Endothelial cell of umbilical vein (primary cell): Measurements from ENCODE around the gene SSB. TPM values are rescaled to one million over a fixed set of nuclear protein-coding genes. Genes with fewer than 3 reads are reported as not detected.
A peak's percentile ranks its signal among the peaks of the same experiment; 100 is the strongest.

ENCODE experiments used
- Bru-seq: library from RNA; stranded (reverse); fragments of 400-500 nt; gene quantifications from one replicate; lab custom pipeline; 2021; lab: Mats Ljungman, UMichigan
- BruChase-seq, 2 experiments: library from RNA; stranded (reverse); fragments of 400-500 nt; gene quantifications; one replicate each; lab custom pipeline; 2021; lab: Mats Ljungman, UMichigan
- BruUV-seq: library from RNA; stranded (reverse); fragments of 400-500 nt; replicated peaks from 2 replicates; lab custom pipeline; 2021; lab: Mats Ljungman, UMichigan
- CTCF ChIA-PET: fragments of 300-600, 350-600 bp; sonication (Branson Sonifier 250); formaldehyde crosslinking; loops from one replicate; lab custom pipeline; 2021; ENCODE audit warnings: antibody characterized with exemption, inconsistent platforms; lab: Charles Lee
- POLR2A ChIA-PET: fragments of 300-600, 350-600 bp; sonication (Branson Sonifier 250); formaldehyde crosslinking; loops from one replicate; lab custom pipeline; 2021; ENCODE audit warnings: antibody characterized with exemption, inconsistent platforms; lab: Charles Lee
- DNase-seq: peaks from one replicate; pipeline ENCODE4 v3.0.0-alpha.2; 2011; ENCODE audit warnings: low read depth, low spot score
- FAIRE-seq: peaks from 2 replicates; lab custom pipeline; 2011; peaks lifted over from hg19 to GRCh38; lab: Jason Lieb, UNC
- H2AFZ ChIP-seq: 2 replicates; pipeline ENCODE4 v1.6.0; 2012; ENCODE audit warnings: low read depth, low read length, control low read depth, inconsistent platforms
- H3K27ac ChIP-seq: 2 replicates; pipeline ENCODE4 v1.5.1; 2011; ENCODE audit warnings: low read depth, mild to moderate bottlenecking, control low read depth, low read length, moderate library complexity; ENCODE audit not compliant: insufficient read depth
- H3K27me3 ChIP-seq, 2 experiments: 2 replicates each; pipeline versions ENCODE4 v1.6.0 to v1.6.1; 2011; ENCODE audit warnings: low read length in 2 of 2, mixed read lengths in 1 of 2; ENCODE audit not compliant: control insufficient read depth in 2 of 2, insufficient read depth in 2 of 2
- H3K36me3 ChIP-seq, 2 experiments: 2 replicates in 1 of 2; 3 replicates in 1 of 2; pipeline ENCODE4 v1.5.1; 2011; ENCODE audit warnings: low read length in 2 of 2, mild to moderate bottlenecking in 1 of 2, moderate library complexity in 1 of 2; ENCODE audit not compliant: control insufficient read depth in 2 of 2, insufficient read depth in 2 of 2; ENCODE audit errors: extremely low read depth in 1 of 2
- H3K4me1 ChIP-seq: 3 replicates; pipeline ENCODE4 v1.5.1; 2011; ENCODE audit warnings: mild to moderate bottlenecking, low read length; ENCODE audit not compliant: control insufficient read depth, insufficient read depth; ENCODE audit errors: extremely low read depth
- H3K4me2 ChIP-seq: 2 replicates; pipeline ENCODE4 v1.6.1; 2011; ENCODE audit warnings: low read length, control low read depth, mixed read lengths; ENCODE audit not compliant: insufficient read depth
- H3K4me3 ChIP-seq, 3 experiments: fragments of 200-600 bp in 1 of 3; sonication (generic), shearing (Covaris generic) in 1 of 3; replicated peaks in 1 of 3; 2 replicates each; pipeline ENCODE4 v1.5.1; 2011 to 2016; ENCODE audit warnings: control low read depth in 3 of 3, low read length in 3 of 3, mild to moderate bottlenecking in 2 of 3, inconsistent platforms in 1 of 3, low read depth in 1 of 3, moderate library complexity in 1 of 3; ENCODE audit not compliant: insufficient read depth in 1 of 3
- H3K79me2 ChIP-seq: 2 replicates; pipeline ENCODE4 v1.6.0; 2012; ENCODE audit warnings: low read length, inconsistent platforms; ENCODE audit not compliant: control insufficient read depth, insufficient read depth
- H3K9ac ChIP-seq: replicated peaks from 2 replicates; pipeline ENCODE3; 2011; ENCODE audit warnings: low read length, control low read depth; ENCODE audit not compliant: insufficient read depth; ENCODE audit errors: extremely low read depth
- H3K9me1 ChIP-seq: replicated peaks from 3 replicates; pipeline ENCODE4 v1.6.0; 2011; ENCODE audit warnings: mild to moderate bottlenecking, low read length; ENCODE audit not compliant: control insufficient read depth, insufficient read depth; ENCODE audit errors: extremely low read depth
- H3K9me3 ChIP-seq: replicated peaks from 2 replicates; pipeline ENCODE4 v1.5.1; 2012; ENCODE audit warnings: low read length, inconsistent platforms; ENCODE audit not compliant: control insufficient read depth, insufficient read depth
- H4K20me1 ChIP-seq: replicated peaks from 2 replicates; pipeline ENCODE3; 2011; ENCODE audit warnings: mild to moderate bottlenecking, low read length; ENCODE audit not compliant: control insufficient read depth, insufficient read depth; ENCODE audit errors: extremely low read depth
- EZH2 ChIP-seq: IDR thresholded peaks from 2 replicates; pipeline ENCODE4 v1.6.1; 2012; ENCODE audit warnings: borderline replicate concordance, low read depth, mild to moderate bottlenecking, moderate library complexity, low read length, inconsistent platforms; ENCODE audit not compliant: severe bottlenecking
- FOS ChIP-seq: IDR thresholded peaks from 2 replicates; pipeline ENCODE4 v1.6.1; 2011; ENCODE audit warnings: mild to moderate bottlenecking, low read length, moderate library complexity, borderline replicate concordance; ENCODE audit not compliant: insufficient read depth
- GATA2 ChIP-seq: IDR thresholded peaks from 2 replicates; pipeline ENCODE4 v1.7.0; 2011; ENCODE audit warnings: low read depth, mild to moderate bottlenecking, moderate library complexity, mixed read lengths, low read length; ENCODE audit not compliant: insufficient read length, insufficient read depth
- JUN ChIP-seq: IDR thresholded peaks from 2 replicates; pipeline ENCODE4 v1.6.1; 2011; ENCODE audit warnings: borderline replicate concordance, low read depth; ENCODE audit not compliant: insufficient read length, insufficient read depth
- MYC ChIP-seq: IDR thresholded peaks from one replicate; pipeline ENCODE4 v1.6.1; 2011; ENCODE audit warnings: mild to moderate bottlenecking, low read depth, low read length
- POLR2A ChIP-seq: IDR thresholded peaks from 2 replicates; pipeline ENCODE4 v1.6.1; 2012; ENCODE audit warnings: low read depth, mild to moderate bottlenecking, control low read depth, low read length
- POLR2AphosphoS5 ChIP-seq: IDR thresholded peaks from 2 replicates; pipeline ENCODE4 v1.6.1; 2012; ENCODE audit warnings: low read depth, mild to moderate bottlenecking, control low read depth, low read length, moderate library complexity; ENCODE audit not compliant: insufficient read depth
- dilution Hi-C: fragments of 300-500 bp; cut with MboI; formaldehyde crosslinking; loops from one replicate; pipeline ENCODE4 v1.15.0; 2019; ENCODE audit warnings: low sequenced_read_pairs; ENCODE audit not compliant: extremely low pct_ligation_motif_present
- intact Hi-C: fragments of 100-400 bp; cut with micrococcal nuclease; formaldehyde crosslinking; loops from one replicate; pipeline ENCODE4 v1.10.0; 2022
- long read RNA-seq: library from polyadenylated mRNA; stranded (forward); transcript quantifications from one replicate; pipeline ENCODE4 v2.0.0, GENCODE V29; 2021
- polyA minus RNA-seq, 3 experiments: library from RNA; depleted of rRNA, polyadenylated mRNA; stranded (reverse); fragments of >200 nt; gene quantifications; 1 replicate in 1 of 3; 2 replicates in 2 of 3; pipeline ENCODE4 v1.2.3, GENCODE V29; 2011
- polyA plus RNA-seq, 4 experiments: library from polyadenylated mRNA; depleted of rRNA in 3 of 4; stranded (reverse) in 3 of 4; unstranded in 1 of 4; fragments of >200 nt; gene quantifications; 2 replicates each; pipeline versions ENCODE4 v1.2.1 to v1.2.3, GENCODE V29; 2011 to 2012; ENCODE audit warnings: missing spikeins in 1 of 4
- total RNA-seq: library from RNA; stranded (reverse); gene quantifications from 2 replicates; pipeline ENCODE4 v1.2.3, GENCODE V29; 2021
- TF ChIP-seq, protein P1 (sequence below): IDR thresholded peaks from 2 replicates; pipeline ENCODE4 v1.6.1; 2011; ENCODE audit not compliant: insufficient read depth, insufficient read length

SSB gene
- total RNA-seq, result 124 and 125 TPM in 2 replicates
- 18.5 and 36.1 TPM in 2 replicates for polyA plus RNA-seq
- 60.1 and 68.5 TPM in 2 replicates for polyA plus RNA-seq (2011; cell fraction: cytosol; rRNA removed)
- 56.0 and 96.7 TPM in 2 replicates for polyA plus RNA-seq (2011; cell fraction: nucleus; rRNA removed)
- 142 and 198 TPM in 2 replicates for polyA plus RNA-seq (2012)
- 26.7 and 30.5 TPM in 2 replicates for polyA minus RNA-seq
- polyA minus RNA-seq (2011; cell fraction: cytosol; rRNA and poly(A)+ RNA removed), result 22.7 TPM
- 21.8 and 26.9 TPM in 2 replicates for polyA minus RNA-seq (2011; cell fraction: nucleus; rRNA and poly(A)+ RNA removed)
- percentile 91 among the genes with signal in this experiment for Bru-seq, nascent RNA
- percentile 98 among the genes with signal in this experiment for BruChase-seq, experiment 1, labeled RNA remaining after a 6-hour chase
- percentile 95 among the genes with signal in this experiment for BruChase-seq, experiment 2, labeled RNA remaining after a 2-hour chase
- long read RNA-seq, transcript SSB-201 (12 exons, 1,709 nt), result major isoform, 321 of 391 reads
- long read RNA-seq, partial matches to known transcripts, result 46 of 391 reads
- long read RNA-seq, other reads (novel, unspliced or antisense), result 21 of 391 reads

DNA sequence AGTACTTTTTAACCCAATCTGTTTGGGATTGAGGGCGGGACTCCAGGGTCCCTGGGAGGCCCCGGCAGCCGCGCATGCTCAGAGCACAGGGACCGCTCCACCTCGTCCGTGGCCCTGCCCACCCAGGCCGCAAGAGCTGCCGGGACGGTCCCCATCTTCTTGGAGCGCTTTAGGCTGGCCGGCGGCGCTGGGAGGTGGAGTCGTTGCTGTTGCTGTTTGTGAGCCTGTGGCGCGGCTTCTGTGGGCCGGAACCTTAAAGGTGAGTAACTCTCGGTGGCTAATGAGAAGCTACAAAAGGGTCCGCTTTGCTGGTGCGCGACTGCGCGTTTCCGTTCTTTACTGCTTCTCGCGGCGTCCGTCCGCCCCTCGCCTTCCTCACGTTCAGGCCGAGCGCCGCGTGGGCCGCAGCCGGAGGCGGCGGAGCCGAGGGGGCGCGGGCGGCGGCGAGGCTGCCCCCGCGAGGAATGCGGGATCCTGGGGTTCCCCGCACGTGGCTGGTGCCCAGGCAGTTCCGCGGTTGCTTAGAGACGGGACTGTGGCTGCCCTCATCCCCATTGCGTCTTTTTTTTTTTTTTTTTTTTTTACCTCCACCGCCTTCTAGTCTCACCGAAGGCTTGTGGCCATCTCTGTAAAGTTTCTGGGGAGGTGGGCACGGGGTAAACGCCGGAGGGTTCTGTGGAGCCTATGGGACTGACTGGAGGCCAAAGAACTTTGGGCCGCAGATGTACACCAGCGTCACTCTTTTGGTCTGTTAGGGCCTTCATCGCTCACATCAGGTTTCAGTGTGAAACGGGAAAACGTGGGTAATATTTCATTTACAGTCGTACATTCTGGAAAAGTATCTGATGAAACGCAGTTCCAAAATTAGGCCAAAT, at the start of gene SSB:
Gene SSB (plus strand): TSS at position 154 of the 875 bp plus-strand sequence. CDS start 2,090 bp downstream, outside the sequence.
- Histone ChIP-seq H4K20me1 (no peaks in the 10 kb centered on the region), H3K27ac (peak within 1 kb of the TSS; percentile 64), H2AFZ (peak within 1 kb of the TSS; percentile 98), H3K36me3 (peaks cover 3 to 9% of the 10 kb centered on the region in 2 experiments), H3K79me2 (peaks cover 49% of the 10 kb centered on the region), H3K4me3 (peak within 1 kb of the TSS; percentile 91 to 99 (median 97)), H3K9me1 (no peaks in the 10 kb centered on the region), H3K4me2 (peak within 1 kb of the TSS; percentile 100), H3K9ac (peak within 1 kb of the TSS; percentile 91), H3K27me3 (no peaks in the 10 kb centered on the region), H3K4me1 (peaks cover 14% of the 10 kb centered on the region), H3K9me3 (no peaks in the 10 kb centered on the region)
- ChIA-PET CTCF (interaction anchor here (0.6 to 1.4 kb wide), 4 partner anchors 9 to 346 kb away, joined by 3 to 6 read pairs (median 4); partner anchors contain the start of gene METTL5), POLR2A (interaction anchor here (0.6 to 0.7 kb wide), 2 partner anchors 1153 to 1329 kb away, joined by 3 to 6 read pairs; no protein-coding TSS in a partner anchor)
- DNase-seq (peak; percentile 93), FAIRE-seq (peak; percentile 92)
- TF ChIP-seq POLR2AphosphoS5, result peak; percentile 97
- TF ChIP-seq, protein P1, sequence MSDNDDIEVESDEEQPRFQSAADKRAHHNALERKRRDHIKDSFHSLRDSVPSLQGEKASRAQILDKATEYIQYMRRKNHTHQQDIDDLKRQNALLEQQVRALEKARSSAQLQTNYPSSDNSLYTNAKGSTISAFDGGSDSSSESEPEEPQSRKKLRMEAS, result peak; percentile 45
- no peak for TF ChIP-seq FOS
- TF ChIP-seq POLR2A, result peak; percentile 96
- TF ChIP-seq JUN, result no peak
- TF ChIP-seq GATA2, result no peak
- TF ChIP-seq MYC, result no peak
- no peak for TF ChIP-seq EZH2
- dilution Hi-C loops, result no loop called here
- intact Hi-C loops, result loop anchor here (1.0 to 10.0 kb wide), 2 partner anchors 28 to 434 kb away; partner anchors contain the start of genes LRP2 and UBR3
- BruUV-seq, result TSS peak; percentile 61
